Astrocyte of the cerebellum (primary cell): ENCODE results near the gene KRT35.

Source experiments
- DNase-seq: peaks from one replicate; pipeline ENCODE4 v3.0.0-alpha.2; 2011; ENCODE audit warnings: low read depth
- H3K4me3 ChIP-seq: 2 replicates; pipeline ENCODE4 v1.5.1; 2011; ENCODE audit warnings: mild to moderate bottlenecking, low read depth, low read length, moderate library complexity
- CTCF ChIP-seq: IDR thresholded peaks from 2 replicates; pipeline ENCODE4 v1.5.1; 2012; ENCODE audit warnings: low read length, low read depth, moderate library complexity, mild to moderate bottlenecking; ENCODE audit errors: missing control alignments
- in situ Hi-C: cut with HindIII; loops from 2 replicates; pipeline ENCODE4 v1.10.0; 2017; ENCODE audit warnings: low sequenced_read_pairs

Gene KRT35

GRCh38 chr17:41457676-41458075 lies 23.3 kb downstream of the KRT35 start:
- in situ Hi-C loops: no loop called here
- H3K4me3 ChIP-seq: no peak overlapping the region
- no peak for DNase-seq
- no peak for TF ChIP-seq CTCF

- no peak for TF ChIP-seq CTCF
- no peak for DNase-seq
- in situ Hi-C loops: no loop called here
- H3K4me3 ChIP-seq: no peak overlapping the region
Measured at GRCh38 chr17:41456204-41456603, 24.7 kb downstream of the KRT35 start.

GRCh38 chr17:41455236-41455635 lies 25.7 kb downstream of the KRT35 start:
- in situ Hi-C loops: no loop called here
- no peak for DNase-seq
- TF ChIP-seq CTCF: no peak
- H3K4me3 ChIP-seq: no peak overlapping the region

DNA sequence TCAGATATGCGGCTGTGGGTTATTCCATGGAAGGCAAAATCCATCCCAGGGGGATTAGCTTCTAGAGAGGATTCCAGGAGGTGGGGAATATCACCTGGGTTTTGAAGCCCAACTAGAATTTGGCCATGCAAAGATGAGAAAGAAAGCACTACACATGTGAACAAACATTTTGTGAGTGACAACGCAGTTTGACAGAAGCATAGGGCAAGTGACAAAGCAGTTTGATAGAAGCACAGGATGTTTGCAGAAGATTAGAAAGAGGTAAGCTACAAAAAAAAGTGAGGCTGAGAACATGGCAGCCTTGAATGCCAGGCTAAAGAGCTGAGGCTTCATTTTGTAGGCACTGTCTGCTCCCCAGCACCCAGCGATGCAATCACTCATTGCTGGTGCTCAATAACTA lies 27.9 kb downstream of the KRT35 start:
- no peak for TF ChIP-seq CTCF
- in situ Hi-C loops: loop anchor here (5.0 kb wide), 1 partner anchor 54 kb away; the partner anchor contains the start of gene KRT13
- no peak overlapping the region for H3K4me3 ChIP-seq
- DNase-seq: no peak

- in situ Hi-C loops: loop anchor here (5.0 kb wide), 1 partner anchor 55 kb away; the partner anchor contains the start of gene KRT13
- no peak for TF ChIP-seq CTCF
- no peak for DNase-seq
- no peak overlapping the region for H3K4me3 ChIP-seq
Measured at GRCh38 chr17:41452281-41452680, 28.7 kb downstream of the KRT35 start.

DNA sequence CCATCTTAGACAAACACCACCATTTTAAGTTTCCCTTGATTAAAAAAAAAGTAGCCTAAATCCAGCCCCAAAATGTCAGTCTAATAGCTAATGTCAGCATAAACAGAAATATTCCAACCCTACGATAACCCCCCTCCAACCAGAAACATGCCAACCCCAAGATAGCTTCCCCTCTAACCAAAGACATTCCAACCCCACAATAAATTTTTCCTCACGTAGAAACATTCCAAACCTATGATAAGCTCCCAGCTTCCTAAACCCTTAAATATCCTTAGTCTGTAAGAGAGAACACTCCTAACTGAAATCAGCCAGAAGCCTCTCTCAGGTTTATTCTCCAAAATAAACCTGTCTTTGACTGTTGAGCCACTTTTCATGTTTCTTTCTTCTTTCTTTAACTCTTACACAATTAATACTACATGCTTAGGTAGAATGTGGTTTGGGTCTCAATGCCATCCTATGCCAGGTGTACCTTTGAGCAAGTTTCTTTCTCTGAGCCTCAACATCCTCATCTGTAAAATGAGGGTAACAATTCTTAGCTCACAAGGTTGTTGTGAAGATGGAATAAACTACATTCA lies 29.7 kb downstream of the KRT35 start:
- no peak for DNase-seq
- in situ Hi-C loops: loop anchor here (5.0 kb wide), 1 partner anchor 56 kb away; the partner anchor contains the start of gene KRT13
- TF ChIP-seq CTCF: no peak
- no peak overlapping the region for H3K4me3 ChIP-seq
